GM12874 (cell line): Measurements from ENCODE around the gene STXBP6.

Experiments used
- TF ChIP-seq, protein P1 (sequence below): IDR thresholded peaks from 2 replicates; pipeline ENCODE4 v1.5.1; 2011; ENCODE audit warnings: low read depth, mild to moderate bottlenecking, control low read depth, low read length, moderate library complexity; ENCODE audit not compliant: insufficient read depth

The STXBP6 gene

DNA sequence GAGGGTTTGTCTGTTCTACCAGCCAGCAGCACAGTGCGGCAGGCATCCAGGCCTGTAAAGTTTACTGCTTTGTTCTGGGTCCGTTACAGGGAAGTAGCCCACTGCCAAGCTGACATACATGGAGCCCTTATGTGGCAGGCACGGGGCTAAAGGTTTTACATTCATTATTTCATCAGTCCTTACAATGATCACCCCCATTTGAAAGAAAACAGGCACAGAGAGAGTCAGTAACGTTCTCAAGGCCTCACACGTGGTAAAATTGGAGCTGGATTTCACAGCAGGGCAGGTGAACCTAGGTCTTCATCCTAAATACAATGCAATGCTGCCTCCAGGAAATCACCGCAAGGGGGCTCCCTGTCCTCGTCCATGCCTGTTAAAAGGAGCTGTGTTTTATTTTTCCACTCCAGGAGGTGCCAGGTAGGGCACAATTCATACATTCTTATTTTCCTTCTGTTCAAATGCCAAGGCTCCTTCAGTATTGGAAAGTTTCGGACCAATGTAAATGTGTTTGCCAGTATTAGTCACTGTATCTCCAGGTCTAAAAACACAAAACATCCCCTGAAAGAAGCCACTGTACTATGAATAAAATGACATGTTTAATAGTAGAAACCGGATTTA is 243.8 kb downstream of the STXBP6 start:
- TF ChIP-seq, protein P1, sequence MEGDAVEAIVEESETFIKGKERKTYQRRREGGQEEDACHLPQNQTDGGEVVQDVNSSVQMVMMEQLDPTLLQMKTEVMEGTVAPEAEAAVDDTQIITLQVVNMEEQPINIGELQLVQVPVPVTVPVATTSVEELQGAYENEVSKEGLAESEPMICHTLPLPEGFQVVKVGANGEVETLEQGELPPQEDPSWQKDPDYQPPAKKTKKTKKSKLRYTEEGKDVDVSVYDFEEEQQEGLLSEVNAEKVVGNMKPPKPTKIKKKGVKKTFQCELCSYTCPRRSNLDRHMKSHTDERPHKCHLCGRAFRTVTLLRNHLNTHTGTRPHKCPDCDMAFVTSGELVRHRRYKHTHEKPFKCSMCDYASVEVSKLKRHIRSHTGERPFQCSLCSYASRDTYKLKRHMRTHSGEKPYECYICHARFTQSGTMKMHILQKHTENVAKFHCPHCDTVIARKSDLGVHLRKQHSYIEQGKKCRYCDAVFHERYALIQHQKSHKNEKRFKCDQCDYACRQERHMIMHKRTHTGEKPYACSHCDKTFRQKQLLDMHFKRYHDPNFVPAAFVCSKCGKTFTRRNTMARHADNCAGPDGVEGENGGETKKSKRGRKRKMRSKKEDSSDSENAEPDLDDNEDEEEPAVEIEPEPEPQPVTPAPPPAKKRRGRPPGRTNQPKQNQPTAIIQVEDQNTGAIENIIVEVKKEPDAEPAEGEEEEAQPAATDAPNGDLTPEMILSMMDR = peak; percentile 84

DNA sequence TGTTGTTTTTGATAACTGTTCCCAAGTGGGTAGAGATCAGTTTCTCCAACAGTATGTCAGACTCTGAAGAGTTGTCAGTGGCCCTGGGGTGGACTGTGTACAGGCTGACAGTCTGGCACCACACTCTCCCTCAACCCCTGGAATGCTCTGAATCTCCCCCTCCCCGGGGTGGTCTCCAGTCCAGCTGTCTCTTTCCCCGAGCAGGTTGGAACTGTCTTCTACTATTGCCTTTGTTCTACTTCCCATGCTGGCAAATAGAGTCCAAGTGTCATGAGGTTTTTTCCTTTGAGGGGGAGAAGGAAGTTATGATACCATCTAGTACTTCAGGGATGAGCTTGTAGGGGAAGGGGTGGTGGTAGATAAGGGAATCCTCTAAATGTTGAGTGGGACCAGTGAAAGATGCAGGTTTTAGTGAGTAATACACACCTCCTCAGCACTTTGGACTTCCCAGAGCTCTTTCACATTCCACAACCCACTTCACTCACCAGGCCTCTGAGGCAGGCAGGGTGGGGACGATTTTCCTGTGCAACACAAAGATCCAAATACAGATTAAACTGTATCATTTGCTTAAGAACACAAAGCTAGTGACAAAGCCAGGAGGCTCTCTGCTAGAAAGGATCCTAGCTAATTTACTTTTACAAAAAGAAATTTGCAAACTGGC is 245.3 kb downstream of the STXBP6 start:
- TF ChIP-seq, protein P1 = no peak

DNA sequence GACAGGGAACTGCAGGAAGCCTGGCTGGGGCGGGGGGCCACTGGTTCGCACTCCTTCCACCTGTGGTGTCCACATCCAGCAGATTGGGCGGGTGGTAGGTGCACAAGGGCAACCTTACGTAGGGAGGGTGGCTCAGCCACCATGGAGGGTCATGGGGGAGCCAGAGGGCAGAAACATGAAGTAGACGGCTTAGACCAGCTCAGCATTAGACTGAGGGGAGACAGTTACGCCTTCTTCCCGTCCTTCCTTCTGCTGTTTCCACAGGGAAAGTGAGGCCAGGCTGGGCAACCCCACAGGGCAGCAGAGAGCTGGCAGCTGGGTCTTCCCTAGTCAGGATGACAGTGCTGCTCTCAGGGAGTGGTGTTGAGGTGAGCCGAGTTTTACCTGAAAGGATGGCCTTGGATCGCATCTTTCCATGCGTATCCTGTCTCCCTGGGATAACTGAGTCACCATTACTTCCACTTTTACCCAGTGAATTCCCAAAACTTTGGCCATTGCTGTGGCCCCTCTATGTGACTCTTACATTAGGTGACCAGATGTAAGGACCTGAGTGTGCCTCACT is 245.9 kb downstream of the STXBP6 start:
- TF ChIP-seq, protein P1 = no peak

DNA sequence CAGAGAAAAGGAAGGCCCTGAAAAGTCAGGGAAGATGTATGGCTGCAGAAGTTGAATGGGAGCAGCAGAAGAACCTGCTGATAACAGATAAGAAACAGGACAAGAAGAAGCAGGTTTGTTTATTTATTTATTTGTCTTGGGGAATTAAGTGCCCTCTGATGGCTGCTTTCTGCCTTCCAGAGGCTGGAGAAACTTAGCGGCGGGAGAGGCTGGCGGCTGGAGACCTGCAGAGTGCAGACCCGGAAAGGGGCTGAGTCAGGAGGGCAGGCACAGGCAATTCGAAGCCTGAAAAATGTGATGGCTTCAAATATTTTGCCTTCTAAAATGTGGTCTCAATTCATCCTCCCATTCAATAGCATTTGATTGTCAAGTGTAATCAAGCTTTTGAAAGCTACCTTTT is 247.7 kb downstream of the STXBP6 start:
- TF ChIP-seq, protein P1 = no peak

DNA sequence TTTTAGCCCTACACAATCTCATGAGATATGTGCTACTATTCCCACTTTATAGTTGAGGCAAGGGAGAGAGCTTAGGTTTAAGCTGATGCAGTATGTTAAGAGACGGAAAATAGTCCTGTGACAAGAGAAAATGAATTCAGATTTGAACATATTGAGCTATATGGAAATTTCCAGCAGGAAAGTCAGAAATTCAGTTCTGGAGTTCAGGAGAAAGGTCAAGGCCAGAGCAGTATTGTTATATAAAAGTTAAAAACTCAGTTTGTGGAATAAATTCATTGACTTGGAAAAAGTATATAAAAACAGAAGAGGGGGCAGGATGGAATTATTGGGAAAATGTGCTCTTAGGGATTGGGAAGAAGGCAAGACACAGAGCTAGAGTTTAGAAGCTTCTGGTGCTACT is 248.9 kb downstream of the STXBP6 start:
- TF ChIP-seq, protein P1 = no peak

DNA sequence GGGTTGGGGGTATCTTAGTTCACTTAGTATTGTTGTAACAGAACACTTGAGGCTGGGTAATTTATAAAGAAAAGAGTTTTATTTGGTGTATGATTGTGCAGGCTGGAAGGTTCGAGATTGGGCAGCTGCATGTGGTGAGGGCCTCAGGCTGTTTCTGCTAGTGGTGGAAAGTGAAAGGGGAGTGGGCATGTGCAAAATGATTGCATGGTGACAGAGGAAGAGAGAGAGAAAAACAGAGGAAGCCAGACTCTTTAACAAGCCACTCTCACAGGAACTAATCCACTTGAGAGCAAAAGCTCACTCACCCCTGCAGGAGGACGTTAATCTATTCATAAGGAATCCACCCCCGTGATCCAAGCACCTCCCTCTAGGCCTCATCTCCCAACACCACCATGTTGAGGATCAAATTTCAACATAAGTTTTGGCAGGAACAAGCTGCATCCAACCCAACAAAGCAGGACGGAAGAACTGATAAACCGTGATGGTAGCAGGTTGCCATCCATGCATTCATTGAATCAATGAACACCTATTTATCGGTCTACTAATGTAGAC is 251.0 kb downstream of the STXBP6 start:
- TF ChIP-seq, protein P1 = no peak

DNA sequence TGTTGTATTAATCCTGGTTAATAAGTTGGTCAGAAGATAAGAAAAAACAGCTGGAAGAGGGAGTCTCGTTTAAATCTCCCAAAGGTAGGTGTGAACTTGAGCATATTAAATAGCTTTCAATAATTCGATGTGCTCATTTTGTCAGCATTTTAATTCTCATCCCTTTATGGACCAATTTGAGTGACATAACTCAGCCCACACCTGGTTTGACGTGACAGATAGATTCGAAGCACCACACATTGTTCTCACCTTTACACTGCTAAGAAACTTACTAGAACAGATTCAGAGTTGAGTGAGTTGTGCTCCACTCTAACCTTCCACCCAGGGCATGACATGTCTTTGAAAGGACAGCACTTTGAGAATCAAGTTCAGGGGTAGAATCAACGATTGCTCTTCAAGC is 254.5 kb downstream of the STXBP6 start:
- TF ChIP-seq, protein P1 = no peak
